GM21825 (cell line): ENCODE data around the gene ZC3H12C.
"Not testable (repeated sequence)": the region's sequence is repeated elsewhere in the genome, so short reads cannot be mapped to it uniquely, and the experiment has no call there.

Experiments used
- ATAC-seq: cut with Tn5 transposase; IDR thresholded peaks from one replicate; pipeline ENCODE4 v1.9.1; 2021; ENCODE audit warnings: mild to moderate bottlenecking, moderate library complexity; ENCODE audit not compliant: unreplicated experiment

Gene ZC3H12C

DNA sequence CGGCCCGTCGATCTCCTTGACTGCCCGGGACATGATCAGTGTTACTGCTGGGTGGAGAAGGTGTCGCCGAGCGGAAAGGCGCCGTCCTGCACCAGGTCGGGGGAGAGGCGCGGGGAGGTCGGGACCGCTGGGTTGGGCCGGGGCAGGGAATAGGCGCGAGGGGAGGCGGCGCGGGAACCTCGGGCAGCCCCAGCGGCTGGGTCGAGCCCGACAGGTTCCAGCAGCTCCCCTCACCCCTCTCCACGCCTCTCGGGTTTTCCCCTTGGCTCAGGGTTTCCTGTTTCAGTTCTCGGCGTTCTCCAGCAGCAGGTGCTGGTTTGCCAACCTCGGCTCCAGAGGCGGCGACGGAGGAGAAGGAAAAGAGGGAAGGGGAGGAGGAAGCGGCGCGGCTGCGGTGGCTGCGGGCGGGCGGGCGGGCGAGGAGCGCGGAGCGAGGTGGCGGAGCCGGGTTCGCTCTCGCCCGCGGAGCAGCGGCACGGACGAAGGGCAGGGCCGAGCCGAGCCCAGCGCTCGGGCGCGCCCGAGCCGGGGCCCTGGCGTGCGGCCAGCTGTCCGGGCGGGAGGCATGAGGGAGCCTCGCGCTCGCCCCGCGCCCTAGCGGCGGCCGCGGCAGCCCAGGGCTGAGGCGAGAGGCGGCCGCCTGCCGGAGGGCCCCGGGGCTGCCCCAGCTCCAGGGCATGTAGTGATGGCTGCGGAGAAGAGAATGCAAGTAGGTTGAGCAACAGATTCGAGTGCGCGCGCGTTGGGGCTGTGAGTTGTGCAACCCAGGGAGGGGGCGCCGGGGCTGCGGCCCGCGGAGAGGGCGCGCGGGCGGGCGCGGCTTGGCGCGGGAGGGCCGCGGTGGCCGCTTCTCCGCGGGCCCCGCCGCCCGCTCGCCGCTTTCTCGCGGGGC lies at the start of gene ZC3H12C:
ZC3H12C (plus strand) TSS at position 878 of the 892 bp plus-strand sequence. CDS start 20 bp downstream, outside the sequence.
- ATAC-seq = peak; percentile 63

DNA sequence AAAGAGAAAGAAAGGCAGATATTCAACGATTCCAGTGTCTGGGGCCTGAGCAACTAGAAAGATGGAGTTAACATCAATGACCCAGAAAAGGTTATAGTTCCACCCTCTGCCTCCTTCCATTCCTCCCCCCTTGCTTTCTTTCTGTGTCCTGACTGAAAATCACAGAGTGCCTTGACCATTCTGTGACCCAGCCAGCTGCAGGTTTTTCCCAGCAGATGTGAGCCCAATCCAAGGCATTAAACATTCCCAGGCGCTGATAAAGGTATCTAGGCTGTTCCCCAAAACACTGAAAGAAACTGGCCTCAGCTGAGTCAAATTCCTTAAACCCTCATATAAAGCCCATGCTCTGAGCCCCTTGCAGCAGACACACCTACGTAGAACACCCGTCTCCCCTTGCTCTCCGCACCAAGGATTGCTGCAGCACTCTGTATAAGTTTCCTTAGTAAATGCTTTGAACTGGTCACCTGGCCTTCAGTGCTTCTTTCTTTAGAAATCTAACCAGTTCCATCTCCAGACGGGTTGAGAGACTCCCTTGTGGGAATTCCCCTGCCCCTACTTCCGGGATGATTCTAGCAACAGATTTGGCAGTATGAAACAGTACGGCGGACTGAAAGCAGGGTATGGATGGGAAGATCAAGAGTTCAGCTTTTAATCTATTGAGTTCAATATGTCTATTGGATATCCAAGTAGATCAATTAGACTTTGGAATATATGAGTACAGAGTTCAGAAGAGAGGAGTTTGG lies 48.8 kb upstream of the ZC3H12C start:
- no peak for ATAC-seq

DNA sequence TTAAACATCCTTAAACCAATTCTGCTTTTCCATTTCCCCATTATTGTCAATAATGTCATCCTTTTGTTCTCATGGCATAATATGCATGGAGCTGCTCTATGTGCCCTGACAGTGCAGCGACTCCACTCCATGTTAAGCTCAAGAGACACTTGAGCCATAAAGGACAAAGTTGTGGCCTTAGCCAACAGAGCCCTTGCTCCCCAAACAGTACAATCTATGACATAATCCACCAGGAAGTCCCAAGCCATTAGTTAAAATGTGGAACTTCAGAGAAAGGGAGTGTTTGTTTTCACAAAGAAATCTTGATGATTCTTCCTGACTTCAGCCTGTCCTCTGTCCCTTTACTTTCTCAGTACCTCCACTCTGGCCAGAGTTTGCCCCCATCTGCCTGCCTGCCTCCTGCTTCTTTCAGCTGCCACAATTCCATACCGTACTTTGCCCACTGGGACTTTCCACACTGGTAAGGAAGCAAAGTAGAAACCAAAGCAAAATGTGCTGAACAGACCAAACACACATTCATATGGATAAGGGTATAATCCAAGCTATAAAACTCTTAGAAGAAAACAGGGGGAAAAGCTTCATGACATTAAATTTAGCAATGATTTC lies 46.3 kb upstream of the ZC3H12C start:
- no peak for ATAC-seq

DNA sequence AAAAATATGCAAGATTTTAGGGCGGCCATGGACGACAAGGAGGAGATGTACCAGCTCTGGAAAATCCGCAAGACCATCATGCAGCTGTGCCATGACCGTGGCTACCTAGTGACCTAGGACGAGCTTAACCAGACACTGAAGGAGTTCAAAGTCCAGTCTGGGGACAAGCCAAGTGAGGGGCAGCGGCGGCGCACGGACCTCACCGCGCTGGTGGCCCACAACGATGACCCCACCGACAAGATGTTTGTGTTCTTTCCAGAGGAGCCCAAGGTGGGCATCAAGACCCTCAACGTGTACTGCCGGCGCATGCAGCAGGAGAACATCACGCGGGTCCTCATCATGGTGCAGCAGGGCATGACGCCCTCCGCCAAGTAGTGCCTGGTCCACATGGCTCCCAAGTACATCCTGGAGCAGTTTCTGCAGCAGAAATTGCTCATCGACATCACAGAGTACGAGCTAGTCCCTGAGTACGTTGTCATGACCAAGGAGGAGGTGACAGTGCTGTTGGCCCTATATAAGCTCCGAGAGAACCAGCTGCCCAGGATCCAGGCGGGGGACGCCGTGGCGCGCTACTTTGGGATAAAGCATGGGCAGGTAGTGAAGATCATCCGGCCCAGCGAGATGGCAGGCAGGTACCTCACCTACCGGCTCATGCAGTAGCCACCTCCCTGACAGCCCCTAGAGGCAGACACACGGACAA lies 43.5 kb upstream of the ZC3H12C start:
- ATAC-seq = no peak

DNA sequence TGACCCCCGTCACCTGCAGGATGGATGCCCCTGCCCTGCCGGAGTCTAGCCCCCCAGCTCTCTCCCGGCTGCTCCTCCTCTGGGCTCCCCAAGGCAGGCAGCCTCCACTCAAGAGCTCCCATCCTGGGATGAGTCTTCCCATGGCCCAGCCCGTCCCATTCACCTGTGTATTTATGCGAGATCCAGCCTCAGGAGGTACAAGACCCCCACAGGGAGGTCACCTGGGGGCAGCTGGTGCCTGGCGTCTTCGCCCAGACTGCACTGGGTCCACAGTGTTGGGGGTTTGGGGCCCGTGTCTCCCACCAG lies 43.0 kb upstream of the ZC3H12C start:
- no peak for ATAC-seq

DNA sequence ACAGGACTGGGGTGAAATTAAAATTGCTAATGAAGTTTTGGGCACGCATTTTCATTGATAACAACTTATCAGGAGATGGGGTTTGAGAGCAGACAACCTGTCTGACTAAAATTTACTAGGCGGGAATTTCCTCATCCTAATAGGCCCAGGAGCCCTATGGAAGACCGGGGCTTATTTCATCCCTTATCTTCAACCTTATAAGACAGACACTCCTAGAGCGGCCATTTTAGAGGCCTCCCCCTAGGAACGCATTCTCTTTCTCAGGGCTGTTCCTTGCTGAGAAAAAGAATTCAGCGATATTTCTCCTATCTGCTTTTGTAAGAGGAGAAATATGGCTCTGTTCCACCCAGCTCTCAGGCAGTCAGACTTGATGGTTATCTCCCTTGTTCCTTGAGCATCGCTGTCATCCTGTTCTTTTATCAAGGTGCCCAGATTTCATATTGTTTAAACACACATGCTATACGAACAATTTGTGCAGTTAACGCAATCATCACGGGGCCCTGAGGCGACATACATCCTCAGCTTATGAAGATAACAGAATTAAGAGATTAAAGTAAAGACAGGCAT lies 39.3 kb upstream of the ZC3H12C start:
- no peak for ATAC-seq

DNA sequence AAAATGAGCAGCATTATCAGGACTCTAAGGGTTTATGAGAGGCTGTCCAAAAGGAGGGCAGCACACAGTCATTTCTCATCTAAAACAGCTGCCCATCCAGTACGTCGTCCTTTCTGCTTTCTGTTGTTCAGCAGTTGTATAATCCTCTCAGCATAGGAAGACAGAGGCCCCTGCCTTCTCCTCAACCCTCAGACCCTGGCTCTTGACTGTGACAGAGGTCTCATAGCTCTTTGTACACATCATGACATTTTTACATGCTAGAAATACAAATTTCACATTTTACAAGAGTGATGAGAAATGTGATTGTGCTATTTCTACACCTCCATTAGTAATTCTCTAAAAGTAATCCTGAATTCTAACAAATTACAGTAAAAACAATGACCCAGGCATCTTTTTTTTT lies 36.2 kb upstream of the ZC3H12C start:
- no peak for ATAC-seq

DNA sequence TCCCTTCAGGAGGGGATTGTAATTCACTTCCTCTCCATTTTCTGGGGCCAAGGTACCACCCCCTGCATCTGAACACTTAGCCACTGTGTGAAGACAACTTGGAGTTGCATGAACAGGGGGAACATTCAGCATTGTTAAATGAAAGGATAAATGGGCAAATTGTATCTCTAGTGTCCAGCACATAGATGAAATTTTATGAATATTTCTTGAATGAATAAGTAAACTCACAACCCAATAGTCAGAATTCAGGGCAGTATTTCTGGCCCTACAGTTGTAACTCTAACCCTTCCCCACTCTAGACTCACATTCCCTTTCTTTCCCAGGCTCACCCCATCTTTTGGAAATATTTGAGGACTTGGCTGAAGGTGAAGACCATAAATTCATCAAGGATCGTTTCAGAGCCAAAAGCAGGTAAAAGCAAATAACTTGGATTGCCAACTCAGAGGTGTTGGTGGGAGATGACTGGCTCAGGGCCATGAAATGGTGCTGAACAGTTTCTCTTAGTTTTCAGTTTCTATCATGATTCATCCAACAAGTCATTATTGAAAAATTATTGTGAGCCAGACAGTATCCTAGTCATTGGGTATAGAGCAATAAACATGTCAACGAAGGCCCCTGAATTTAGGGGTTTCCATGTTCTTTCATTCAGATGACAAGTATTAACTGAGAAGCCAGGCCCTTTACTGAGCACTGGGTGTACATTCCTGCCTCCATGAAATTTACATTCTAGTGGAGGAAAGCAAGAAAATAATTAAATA lies 33.3 kb upstream of the ZC3H12C start:
- no peak for ATAC-seq

DNA sequence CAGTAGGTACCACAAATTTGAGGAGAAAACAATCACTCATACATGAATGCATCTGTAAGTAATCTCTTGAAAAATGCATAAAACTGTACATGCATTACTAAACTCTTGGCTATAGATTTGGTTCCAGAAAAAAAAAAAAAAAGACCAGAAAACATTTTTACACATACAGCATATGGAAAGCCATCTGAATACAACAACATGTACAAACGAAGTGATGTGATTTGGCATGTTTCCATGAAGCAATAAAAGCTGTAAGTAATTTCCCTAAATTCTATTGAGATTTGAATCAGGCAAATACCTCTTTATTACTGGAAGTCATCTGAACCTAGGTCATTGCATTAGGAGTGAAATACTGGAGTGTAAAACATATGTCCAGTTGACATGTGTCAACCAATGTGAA lies 31.9 kb upstream of the ZC3H12C start:
- no peak for ATAC-seq

DNA sequence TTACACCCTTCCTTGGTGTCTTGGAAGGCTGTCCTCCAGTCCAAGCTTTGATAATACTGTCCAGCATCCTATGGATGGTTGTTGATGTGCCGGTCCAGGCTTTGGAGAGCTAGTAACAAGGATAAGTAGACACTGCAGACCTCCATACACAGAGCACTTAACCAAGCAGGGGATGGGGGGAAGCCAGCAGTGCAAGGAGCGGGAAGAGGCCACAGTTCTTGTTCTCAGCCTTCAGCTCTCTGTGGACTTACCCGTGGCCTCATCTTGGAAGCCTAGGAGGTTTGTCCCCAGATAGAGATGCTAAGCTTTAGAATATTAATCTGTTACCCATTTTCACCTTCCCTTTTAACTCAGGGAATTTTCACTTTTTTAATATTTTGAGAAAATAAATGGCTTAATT lies 30.9 kb upstream of the ZC3H12C start:
- ATAC-seq = no peak

DNA sequence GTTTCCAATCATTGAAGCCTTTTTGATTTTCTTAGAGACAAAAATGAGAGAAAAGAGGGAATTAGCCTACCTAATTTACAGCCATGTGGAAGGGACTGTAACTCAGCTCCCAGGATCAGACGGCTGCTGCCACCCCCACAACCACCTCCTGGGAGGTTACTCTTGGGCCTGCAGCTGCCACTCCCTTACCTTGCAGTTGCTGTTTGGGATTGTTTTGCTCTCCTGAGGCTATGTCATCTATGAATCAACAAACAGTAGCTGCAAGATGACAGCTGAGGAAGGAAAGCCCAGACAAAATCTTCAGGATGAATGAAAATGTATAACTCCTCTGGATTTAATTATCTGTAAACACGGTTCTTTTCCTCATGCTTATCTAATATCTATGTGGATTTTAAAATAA lies 28.0 kb upstream of the ZC3H12C start:
- ATAC-seq = no peak

DNA sequence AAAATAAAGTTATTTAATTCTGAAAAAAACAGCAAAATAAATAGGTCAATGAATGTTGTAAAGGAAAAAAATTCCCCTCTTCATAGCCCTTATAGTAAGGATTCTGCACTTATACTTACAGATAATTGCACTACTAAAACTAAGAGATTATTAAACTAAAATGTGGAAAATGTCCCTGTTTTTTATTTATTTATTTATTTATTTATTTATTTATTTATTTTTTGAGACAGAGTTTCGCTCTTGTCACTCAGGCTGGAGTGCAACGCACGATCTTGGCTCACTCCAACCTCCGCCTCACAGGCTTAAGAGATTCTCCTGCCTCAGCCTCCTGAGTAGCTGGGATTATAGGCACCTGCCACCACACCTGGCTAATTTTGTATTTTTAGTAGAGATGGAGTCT lies 25.2 kb upstream of the ZC3H12C start:
- not testable (repeated sequence) for ATAC-seq

DNA sequence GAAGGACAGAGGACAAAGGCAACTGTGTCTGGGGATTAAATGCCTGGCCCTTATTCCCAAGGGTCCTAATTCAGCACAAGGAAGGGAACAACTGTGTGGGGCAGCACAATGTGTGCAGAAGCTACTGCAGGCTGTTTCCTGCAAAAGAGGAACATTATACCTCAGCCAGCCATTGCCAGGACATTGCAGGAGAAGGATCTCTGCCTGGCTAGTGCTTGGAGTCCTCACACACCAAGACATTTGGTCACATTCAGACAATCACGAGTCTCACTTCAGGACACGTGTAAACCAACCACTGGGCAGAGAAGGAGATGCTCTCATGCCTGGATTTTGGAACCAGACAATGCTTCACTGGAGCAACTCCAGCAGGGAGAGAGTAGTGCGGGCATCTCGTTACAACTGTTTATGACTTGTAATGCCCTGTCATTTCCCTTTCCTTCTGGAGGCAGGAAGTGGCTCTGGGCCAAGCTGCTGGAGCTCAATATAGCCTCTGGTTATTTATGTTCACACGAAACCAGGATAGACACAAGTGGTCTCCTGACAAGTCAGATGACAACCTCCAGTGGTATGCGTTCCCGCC lies 23.9 kb upstream of the ZC3H12C start:
- ATAC-seq = no peak

DNA sequence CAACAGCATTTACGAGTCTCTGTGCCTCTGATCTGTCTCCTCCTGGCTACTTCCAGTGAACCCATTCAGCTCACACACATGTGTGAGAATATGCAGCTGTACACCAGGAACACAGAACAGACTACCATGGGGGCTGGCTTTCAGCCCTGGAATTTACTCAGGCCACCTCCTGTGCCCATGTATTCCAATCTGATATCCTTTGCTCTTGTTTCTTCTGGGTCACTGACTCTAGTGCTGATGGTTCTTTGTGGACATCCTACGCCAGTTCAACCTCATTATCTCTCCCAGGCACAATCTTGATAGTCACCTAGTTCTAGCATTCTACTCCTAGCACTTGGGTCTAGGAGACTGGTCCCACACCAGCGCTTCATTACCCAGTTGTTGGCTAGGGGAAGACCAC lies 23.0 kb upstream of the ZC3H12C start:
- no peak for ATAC-seq

DNA sequence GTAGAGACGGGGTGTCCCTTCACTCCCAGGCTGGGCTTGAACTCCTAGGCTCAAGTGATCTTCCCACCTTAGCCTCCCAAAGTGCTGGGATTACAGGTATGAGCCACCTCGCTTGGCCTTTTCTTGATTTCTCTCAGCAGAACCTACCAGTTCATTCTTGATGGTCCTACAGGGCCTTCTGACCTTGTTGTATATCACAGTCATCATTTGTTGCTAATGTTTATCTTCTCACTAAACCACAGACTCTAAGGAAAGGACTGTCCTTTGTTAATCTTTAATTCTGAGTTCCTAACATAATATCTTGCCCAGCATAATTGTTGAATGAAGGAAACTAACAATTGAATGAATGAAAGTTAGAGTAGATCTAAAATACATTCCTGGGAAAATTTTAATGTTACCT lies 22.0 kb upstream of the ZC3H12C start:
- ATAC-seq = peak; percentile 50

DNA sequence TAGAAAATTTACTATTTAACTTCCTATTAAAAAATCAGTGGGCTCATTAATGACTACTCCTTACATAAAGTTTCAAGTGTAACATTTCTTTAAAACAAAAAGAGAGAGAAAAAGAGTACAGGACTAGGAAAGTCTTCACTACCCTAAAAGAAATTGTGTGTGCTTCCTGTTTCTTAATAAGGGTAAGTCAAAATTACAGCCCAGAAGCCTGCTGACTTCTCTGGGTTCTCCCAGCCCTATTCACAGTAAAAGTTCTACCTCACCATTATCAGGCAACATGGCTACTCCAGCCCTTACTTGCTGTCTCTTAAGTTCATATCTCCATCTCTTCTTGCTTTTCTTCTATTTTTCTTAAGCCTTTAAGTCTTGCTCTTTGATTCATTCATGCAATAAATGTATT lies 20.3 kb upstream of the ZC3H12C start:
- no peak for ATAC-seq

DNA sequence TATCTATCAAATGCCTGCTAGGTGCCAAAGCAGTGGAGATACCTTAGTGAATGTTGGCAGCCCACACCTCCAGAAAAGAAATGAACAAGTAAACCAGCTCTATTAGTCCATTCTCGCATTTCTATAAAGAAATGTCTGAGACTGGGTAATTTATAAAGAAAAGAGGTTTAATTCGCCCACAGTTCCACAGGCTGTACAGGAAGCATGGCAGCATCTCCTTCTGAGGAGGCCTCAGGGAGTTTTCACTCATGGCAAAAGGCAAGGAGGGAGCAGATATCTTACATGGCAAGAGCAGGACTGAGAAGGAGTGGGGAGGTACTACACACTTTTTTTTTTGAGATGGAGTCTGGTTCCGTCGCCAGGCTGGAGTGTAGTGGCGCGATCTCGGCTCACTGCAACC lies 18.7 kb upstream of the ZC3H12C start:
- ATAC-seq = no peak

DNA sequence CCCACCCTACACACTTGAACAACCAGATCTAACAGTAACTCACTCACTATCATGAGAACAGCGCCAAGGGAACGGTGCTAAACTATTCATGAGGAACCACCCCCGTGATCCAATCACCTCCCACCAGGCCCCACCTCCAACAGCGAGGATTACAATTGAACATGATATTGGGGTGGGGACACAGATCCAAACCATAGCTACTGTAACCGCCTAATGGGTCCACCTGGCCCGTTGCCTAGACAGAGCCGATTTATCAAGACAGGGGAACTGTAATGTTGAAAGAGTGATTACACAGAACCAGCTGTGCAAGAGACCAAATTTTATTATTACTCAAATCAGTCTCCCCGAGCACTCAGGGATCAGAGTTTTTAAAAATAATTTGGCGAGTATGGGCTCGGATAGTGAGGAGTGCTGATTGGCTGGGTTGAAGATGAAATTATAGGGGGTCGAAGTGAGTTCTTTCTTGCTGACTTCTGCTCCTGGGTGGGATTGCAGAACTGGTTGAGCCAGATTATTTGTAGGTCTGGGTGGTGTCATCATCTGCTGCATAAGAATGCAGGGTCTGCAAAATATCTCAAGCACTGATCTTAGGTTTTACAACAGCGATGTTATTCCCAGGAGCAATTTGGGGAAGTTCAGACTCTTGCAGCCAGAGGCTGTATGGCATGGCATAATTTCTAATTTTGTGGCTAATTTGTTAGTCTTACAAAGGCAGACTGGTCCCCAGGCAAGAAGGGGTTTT lies 17.9 kb upstream of the ZC3H12C start:
- ATAC-seq = no peak

DNA sequence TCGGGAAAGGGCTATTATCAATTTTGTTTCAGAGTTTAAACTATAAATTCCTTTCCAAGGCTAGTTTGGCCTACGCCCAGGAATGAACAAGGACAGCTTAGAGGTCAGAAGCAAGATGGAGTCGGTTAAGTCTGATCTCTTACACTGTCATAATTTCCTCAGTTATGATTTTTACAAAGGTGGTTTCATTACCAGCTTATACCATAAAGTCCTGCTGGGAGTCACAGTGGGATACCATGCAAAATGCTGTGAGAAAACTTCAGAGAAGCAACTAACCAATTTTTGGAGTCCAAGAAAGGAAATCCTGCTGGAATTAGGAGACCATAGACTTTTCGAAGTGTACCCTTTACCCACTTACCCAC lies 17.4 kb upstream of the ZC3H12C start:
- no peak for ATAC-seq
